HL-60/S4 treated with retinoic acid at 250 ng/mL for 4 days and 3 days (cell line): ENCODE data around the gene THUMPD3.

Experiments
- in situ Hi-C: fragments of 300-500 bp; cut with MboI; formaldehyde crosslinking; loops from 2 replicates; pipeline ENCODE4 v1.7.0; 2022; ENCODE audit warnings: low sequenced_read_pairs

Gene THUMPD3

DNA sequence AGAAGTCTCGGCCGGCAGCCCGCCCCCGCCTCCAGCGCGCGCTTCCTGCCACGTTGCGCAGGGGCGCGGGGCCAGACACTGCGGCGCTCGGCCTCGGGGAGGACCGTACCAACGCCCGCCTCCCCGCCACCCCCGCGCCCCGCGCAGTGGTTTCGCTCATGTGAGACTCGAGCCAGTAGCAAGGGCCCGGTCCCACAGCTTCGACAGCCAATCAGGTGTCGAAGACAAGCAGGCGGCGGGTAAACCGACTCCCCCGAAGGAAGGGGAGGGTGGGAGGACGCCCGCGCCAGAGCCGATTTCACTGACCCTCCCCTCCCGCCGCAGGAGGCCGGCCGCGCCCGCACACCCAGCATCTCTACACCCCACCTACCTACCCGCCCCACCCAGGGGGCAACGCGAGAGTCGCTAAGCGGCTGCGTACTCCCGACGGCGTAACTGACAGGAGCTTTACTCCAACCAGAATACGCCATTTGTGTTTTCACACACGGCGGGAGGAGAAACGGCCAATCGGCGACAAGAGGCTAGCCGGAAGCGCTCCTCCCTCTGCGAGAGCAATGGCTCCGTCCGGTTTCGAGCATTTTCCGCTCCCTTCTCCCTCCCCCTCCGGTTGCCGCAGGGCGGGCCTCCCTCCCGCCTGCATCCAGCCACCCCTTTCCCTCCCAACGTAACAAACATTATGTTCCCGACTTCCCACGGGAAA, 33.9 kb downstream of the THUMPD3 start:
- in situ Hi-C loops, result no loop called here

DNA sequence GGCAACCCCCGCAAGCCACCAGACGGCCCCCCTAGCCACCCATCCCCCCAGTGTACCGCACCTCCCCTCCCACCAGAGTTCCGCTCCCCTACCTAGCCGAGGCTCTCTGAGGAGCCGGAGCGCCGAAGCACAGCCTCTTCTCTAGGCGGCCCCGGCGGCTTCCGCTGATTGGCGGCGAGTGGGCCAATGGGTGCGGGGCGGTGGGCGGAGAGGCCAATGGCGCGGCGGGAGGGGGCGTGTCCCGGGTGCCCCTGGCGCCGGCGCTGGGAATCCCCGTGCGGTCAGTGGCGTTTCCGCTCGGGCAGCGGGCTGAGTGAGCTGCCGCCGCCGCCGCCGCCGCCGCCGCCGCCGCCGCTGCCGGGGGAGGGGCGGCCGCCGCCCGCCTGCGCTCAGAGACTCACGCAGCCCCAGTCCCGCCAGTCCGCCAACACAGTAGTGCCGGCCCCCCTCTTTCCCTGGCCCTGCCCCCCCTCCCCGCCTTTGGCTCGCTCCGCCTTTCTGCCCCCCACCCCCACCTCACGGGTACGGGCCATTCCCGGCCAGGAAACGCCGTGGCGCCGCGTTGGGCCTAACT, 34.6 kb downstream of the THUMPD3 start, which contains the start of gene SETD5:
SETD5 (plus strand) TSS at position 284 of the 574 bp plus-strand sequence. CDS start 31,324 bp downstream, outside the sequence.
- in situ Hi-C loops, result no loop called here

DNA sequence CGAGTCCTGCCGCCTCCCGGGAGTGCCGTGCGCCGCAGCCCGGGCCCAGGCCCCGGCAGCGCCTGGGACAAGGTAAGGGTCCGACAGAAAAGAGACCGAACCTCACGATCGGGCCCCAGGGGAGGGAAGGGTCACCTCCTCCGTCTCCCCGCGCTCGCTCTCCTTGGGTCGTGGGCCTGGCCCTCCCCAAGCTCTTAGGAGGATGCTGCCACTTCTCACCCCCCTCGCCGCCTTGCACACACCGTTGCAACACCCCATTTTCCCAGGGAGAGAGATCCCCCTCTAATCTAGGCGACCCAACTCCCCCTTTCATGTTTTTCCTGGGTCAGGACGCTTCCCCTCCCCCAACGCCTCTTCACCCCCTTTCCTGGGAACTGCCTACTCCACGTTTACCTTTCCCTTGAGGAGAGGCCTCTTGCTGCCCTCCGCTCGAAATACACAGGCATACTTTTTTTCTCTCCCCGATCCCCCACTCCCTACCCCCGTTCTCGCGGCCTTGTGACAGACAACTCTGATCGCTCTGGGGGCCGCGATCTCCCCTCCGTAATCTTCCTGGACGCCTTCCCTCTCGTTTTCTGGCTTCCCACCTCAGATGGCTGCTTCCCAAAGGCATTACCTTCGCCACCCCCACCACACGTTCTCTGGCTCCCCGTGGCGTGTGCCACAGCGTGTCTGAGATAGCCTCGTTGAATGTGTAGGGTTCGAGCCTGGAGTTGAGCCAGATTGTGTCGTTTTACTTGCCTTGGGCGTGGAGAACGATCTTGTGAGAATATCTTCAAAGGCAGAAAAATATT, 35.2 kb downstream of the THUMPD3 start:
- in situ Hi-C loops, result no loop called here

DNA sequence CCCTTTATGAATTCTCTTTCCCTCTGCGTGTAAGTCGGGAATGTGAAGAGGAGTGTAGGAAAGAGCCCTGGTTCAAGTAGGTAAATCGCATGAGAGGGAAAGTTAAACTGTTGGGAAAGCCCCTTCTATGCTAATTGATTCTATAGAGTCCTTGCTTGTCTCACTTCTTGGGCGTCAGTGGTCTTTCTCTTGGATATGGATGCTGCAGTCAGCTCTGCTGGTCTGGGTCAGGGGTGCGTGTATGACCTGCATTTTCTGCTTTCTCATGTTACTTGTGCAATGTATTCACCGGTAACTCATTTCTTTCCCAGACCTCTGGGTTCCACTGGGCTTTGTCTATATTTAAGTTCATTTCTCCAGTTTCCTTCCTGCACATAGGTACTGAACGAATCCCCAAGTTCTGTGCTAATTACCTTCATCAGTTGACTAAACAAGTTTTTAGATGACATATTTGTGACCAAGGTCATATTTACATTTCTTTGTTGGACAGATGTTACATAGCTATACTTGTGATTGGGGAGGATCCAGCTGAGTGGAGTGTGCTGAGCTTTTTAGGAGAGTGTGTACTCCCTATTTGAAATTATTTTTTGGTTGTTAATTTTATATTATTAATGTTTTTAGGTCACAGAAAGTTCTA, 36.0 kb downstream of the THUMPD3 start:
- in situ Hi-C loops, result no loop called here

DNA sequence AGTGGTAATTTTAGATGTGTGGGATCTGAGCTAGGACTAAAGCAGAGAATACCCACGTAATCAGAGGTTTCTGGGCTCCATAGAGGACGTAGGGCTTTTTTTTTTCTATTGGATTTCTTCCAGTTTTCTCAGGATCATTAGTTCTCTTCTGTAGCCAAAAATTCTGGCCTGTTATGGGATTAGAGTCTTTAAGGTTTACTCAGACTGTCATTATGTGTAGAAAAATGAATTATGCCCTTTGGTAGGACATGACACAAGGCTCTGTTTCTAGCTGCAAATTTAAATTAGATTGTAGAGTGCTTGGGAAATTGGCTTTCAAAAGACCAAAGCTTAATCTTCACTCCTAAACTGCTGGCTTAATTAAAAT, 36.5 kb downstream of the THUMPD3 start:
- in situ Hi-C loops, result no loop called here

DNA sequence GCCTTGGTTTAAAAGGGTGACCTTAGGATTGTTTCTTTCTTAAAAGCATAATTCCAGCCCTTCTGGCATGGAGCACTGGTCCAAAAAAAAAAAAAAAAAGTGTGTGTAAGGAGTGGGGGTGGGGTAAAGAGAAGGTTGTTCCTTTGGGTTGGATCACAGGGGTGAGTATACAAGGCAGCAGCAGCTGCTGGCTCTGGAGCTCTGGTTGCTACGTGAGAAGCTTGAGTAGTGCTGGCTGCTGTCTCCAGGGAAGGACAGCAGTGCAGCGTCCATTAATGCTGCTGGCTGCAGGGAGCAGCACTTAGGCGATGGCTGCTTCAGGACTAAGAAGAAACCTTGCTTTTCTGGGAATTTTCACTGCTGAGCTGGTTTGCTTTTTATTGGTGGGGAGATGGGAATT, 36.9 kb downstream of the THUMPD3 start:
- in situ Hi-C loops, result no loop called here

DNA sequence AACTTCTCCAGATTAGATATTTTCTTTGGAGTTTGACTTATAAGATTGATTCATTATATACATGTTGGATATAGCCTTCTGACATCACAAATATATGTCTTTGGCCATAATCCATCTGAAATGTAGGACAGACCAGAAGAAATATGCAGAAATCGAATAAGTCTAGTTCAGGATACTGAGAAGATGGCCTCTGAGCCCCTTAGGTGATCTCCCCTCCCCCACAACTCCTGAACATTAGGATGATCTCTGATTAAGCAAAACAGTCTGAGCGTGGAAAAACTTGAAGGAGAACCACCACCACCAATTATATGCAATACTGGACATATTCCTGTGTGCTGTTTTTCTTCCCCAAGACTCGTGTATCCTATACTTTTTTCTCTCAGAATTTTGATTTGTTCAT, 37.8 kb downstream of the THUMPD3 start:
- in situ Hi-C loops, result no loop called here

DNA sequence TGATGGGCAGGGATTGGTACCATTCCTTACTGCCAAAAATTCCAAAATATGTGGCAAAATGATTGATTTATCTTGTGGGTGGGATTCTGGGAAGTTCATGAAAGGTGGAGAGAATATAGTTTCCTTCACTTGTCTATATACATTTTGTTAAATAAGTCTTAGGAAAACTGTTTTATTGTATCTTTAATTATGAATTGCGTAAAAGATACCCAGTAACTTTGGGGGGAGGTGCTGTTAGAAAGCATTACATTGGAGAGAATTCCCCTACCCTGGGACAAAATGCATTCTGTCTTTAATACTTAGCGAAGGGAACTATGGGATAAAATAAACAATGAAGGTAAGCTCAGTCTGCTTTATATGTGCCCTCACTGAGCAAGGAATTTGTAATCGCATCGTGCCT, 39.1 kb downstream of the THUMPD3 start:
- in situ Hi-C loops, result no loop called here

DNA sequence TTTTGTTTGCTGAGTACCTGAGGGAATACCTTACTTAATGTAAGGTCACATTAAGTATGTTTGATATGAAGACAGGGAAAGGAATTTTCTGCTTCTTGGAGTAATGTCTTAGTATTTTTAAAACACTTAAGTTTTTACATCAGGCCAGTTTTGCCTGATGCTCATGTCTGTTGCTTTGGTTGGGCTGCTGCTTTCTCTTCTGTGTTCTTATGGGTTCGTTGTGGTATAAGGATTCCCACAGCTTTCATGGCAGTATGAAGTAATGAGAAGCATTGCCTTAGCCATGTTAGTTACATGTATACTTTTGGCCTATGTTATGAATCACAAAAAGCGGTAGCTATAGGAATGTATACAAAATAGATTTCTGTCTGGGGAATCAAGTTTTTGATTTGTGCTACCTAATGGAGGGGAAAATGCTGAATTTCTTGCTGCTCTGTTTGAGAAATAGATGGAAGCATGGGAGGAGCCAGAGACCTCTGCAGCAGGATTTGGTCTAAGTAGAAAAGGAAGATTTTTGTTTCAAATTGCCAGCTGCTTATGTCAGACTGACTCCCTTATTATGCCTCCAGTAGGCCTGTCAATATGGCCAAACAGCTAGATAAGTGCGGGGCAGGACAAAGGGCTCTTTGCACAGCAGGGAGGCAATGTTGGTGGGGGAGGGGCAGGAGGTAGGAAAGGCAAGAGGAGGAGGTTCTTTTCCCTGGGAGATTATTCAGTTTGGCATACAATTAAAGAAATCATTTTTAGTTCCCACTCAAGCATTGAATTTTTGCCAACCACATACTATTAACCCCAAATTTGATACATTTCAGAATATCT, 39.8 kb downstream of the THUMPD3 start:
- in situ Hi-C loops, result no loop called here

DNA sequence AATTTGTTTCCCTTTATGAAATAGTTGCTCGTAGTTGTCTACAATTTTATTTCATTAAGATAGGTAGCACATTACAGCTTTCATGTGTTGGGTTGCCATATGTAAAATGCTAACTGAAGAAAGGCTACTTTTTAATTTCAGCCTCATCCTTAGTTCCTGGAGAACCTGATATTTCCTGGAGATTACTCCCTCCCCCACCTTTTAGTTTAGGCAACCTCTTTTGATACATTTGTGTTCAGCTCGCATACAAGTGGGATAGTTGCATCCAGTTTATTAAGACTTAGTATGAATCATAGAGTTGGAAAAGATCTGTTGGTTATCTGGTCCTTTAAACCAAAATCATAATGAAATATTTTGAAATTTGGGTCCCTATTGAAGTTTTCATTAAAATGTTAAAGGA, 40.6 kb downstream of the THUMPD3 start:
- in situ Hi-C loops, result no loop called here

DNA sequence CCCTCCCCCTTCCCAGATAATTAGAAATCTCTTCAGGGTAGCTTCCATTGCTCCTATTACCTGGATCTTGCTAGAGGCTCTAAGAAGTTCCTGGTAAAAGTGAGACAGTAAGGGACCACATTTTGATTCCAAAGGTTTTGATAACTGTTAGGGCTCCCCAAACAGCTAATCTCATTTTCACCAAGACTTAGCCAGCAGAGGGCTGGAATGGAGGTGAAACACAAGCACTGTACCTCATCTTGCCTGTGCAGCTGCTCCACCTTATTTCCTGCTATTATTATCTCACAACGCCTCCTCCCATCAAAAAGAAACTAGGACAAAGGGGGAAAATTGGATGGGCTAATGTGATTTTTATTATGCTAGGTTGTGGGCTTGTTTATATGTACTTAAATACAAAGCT, 41.8 kb downstream of the THUMPD3 start:
- in situ Hi-C loops, result no loop called here

DNA sequence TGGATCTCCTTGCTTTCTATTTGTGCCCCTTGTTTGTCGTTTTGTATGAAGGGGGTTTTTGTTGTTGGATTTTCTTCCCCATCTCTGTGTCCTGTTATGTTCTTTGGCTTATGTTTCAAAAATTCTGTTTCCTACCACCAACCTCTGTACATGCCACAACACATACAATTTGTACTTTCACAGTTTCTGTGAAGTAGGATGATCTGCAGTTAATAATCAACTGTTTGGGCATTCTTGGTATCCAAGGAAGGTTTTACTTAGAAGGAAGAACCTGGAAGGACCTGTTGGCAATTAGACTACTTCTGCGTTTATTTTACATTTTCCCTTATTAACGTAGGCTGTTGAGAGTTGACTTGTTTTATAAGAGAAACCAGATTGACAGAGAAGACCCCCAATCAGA, 42.9 kb downstream of the THUMPD3 start:
- in situ Hi-C loops, result no loop called here

DNA sequence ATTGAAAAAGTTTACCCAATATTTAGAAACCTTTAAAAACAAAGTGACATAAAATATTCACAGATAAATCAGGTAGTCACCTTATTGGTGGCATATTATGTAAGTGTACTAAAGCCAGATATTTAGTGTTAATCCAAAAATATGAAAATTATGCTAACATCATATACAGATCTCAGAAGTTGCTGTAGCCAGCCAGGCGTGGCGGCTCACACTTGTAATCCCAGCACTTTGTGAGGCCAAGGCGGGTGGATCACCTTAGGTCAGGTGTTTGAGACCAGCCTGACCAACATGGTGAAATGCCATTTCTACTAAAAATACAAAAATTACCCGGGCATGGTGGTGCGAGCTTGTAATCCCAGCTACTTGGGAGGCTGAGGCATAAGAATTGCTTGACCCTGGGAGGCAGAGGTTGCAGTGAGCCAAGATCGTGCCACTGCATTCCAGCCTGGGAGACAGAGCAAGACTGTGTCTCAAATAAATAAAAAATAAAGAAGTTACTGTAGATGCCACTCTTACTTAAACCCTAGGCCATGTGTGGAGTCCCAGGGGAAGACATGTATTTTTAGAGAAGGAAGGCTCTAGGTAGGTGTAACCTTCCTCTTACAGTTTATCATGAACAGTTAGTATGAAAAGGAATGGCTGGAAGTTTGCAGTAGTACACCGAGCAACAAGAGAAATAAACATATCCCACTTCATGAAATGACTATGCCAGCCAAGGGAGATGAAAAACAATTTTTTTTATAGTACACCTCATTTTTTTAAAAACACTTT, 44.2 kb downstream of the THUMPD3 start:
- in situ Hi-C loops, result no loop called here

DNA sequence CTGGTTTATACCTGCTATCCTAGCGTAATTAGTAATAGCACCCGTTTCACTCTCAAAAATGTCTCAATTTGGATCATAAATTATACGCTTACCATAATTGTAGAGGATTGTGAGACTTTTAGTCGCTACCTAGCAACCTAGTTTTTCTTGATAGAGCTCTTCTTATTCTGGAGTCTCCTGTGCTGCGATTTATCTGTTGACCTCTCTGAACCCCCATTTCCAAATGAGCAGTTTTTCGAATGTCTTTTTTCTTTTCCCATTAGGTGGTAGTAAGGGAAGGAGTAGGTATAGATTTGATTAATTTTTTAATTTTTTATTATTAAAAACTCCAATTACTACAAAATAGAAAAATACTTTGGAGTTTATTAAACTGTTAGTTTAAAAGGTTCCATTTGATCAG, 45.2 kb downstream of the THUMPD3 start:
- in situ Hi-C loops, result no loop called here

DNA sequence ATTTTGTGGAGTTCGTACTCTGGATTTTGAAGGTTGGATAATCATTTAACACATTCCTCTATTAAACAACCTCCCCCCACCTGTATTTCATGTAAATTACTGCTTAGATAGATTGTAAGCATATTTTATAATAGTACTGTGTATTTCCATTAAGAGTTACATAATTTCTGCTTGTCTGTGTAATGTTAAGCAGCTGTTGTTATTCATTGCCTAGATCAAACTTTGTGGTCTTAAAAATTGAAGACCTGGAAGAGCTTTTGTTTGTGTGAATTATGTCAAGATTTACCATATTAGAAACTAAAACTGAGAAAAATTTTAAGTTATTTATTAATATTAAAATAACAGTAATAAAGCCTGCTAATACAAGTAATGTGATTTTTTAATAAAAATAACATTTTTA, 45.7 kb downstream of the THUMPD3 start:
- in situ Hi-C loops, result no loop called here

DNA sequence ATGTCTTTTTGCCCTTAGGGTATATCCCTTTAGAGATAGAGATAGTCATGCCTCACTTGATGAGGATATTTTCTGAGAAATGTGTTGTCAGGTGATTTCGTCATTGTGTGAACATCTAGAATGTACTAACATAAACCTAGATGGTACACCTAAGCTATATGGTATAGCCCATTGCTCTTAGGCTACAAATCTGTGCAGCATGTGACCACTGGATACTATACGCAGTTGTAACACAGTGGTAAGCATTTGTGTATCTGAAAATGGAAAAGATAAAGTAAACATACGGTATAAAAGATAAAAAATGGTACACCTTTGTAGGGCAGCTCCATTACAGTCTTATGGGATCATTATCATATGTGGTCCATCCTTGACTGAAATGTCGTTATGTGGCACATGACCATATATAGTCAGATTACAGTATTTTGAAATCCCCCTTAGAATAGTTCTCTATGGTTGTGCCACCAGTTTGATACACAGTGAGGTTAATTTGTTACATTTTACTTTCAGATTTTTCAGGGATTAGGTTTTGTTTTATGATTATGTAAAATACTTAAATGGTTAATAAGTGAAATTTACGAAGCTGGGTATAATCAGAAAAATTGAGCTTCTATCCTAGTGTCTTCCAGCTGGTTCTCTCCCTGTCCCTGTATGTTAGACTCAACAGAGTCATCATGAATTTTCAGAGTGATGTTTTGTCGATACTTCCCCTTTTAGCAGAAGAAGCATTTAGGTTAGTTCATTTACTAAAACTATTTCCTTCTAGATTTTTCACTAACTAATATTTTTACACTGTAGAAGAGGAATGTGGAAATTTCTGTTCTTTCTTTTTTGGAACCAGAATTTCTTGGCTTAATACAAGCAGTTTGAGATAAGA, 47.4 kb downstream of the THUMPD3 start:
- in situ Hi-C loops, result no loop called here

DNA sequence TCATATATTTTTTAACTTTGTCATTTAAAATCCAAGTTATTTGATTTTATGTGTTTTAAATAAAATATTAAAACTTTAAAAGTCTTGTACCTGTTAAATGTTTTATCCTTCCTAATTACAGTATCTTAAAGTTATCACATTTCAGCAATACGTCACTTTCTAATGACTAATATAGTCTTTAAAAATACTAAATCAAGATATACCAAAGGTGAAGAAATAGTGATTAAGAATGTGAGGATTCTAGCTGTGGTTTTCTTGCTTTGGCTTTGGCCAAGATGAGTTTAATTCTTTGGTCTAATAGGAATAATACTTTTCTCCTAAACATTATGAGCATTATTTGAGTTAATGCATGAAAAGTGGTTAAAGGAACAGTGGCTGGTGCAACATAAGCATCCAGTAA, 48.4 kb downstream of the THUMPD3 start:
- in situ Hi-C loops, result no loop called here

DNA sequence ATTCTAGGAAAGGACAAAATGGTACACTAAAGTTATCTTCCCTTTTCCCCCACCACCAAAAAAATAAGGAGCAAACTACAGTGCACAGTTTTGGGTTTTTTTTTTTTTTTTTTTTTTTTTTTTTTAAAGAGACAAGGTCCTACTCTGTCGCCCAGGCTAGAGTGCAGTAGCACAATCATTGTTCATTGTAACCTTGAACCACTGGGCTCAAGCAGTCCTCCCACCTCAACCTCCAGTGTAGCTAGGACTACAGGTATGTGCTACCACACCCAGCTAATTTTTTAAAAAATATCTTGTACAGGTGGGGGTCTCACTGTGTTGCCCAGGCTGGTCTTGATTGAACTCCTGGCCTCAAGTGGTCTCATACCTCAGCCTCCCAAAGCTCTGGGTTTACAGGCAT, 49.4 kb downstream of the THUMPD3 start:
- in situ Hi-C loops, result no loop called here

DNA sequence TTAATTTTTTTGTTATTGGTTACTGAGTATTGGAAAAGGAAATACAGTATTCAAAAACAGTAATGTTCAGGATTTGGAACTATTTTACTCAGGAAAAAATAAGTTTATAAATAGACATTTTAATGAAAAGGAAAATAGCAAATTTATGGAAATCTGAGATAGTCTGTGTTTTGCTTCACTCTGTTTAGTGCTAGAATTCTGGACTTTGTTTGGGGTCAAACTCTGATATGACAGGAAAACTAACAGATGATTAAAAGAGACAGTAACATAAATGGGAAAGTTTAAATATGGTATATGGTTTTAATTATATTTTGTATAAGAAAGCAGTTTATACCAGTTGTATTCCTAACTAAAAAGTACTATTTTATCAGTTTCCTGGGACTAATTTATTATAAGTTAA, 52.0 kb downstream of the THUMPD3 start:
- in situ Hi-C loops, result no loop called here
